Neuronal stem cell (in vitro differentiated cells): ENCODE measurements around the gene ANKFY1.

Experiments
- DNase-seq: peaks from one replicate; pipeline ENCODE4 v3.0.0-alpha.2; 2013; ENCODE audit warnings: low spot score
- H2AFZ ChIP-seq: one replicate; pipeline ENCODE4 v1.6.1; 2013; ENCODE audit warnings: mild to moderate bottlenecking, low read length, inconsistent platforms
- H2AK5ac ChIP-seq: 2 replicates; pipeline ENCODE4 v1.6.1; 2013; ENCODE audit warnings: low read depth, mild to moderate bottlenecking, inconsistent platforms, low read length, moderate library complexity, mixed read lengths
- H2BK120ac ChIP-seq: 2 replicates; pipeline ENCODE4 v1.6.1; 2013; ENCODE audit warnings: low read depth, mild to moderate bottlenecking, inconsistent platforms, low read length, moderate library complexity, mixed read lengths
- H2BK12ac ChIP-seq: one replicate; pipeline ENCODE4 v1.6.1; 2013; ENCODE audit warnings: low read length, inconsistent platforms
- H2BK15ac ChIP-seq: 2 replicates; pipeline ENCODE4 v1.6.1; 2013; ENCODE audit warnings: mild to moderate bottlenecking, low read length, inconsistent platforms, mixed read lengths
- H2BK5ac ChIP-seq: one replicate; pipeline ENCODE4 v1.6.1; 2013; ENCODE audit warnings: inconsistent platforms, mild to moderate bottlenecking, low read length, moderate library complexity
- H3K14ac ChIP-seq: one replicate; pipeline ENCODE4 v1.6.1; 2013; ENCODE audit warnings: low read length, inconsistent platforms
- H3K18ac ChIP-seq: 2 replicates; pipeline ENCODE4 v1.6.1; 2013; ENCODE audit warnings: low read length, inconsistent platforms
- H3K23ac ChIP-seq: 2 replicates; pipeline ENCODE4 v1.6.1; 2013; ENCODE audit warnings: low read depth, mild to moderate bottlenecking, mixed read lengths, low read length, inconsistent platforms; ENCODE audit not compliant: poor library complexity
- H3K27ac ChIP-seq: replicated peaks from 3 replicates; pipeline ENCODE4 v1.5.1; 2013; ENCODE audit warnings: low read length, inconsistent platforms
- H3K27me3 ChIP-seq, 3 experiments: 2 replicates each; pipeline ENCODE4 v1.6.1; 2013; ENCODE audit warnings: low read length in 3 of 3, mild to moderate bottlenecking in 2 of 3, inconsistent platforms in 1 of 3, low read depth in 1 of 3, mixed read lengths in 1 of 3, moderate library complexity in 1 of 3; ENCODE audit not compliant: control insufficient read depth in 3 of 3, insufficient read depth in 3 of 3
- H3K36me3 ChIP-seq, 2 donors: replicated peaks in 1 of 2; 2 replicates each; pipeline ENCODE4 v1.6.1; 2013; ENCODE audit warnings: low read length in 2 of 2; ENCODE audit not compliant: control insufficient read depth in 2 of 2, insufficient read depth in 2 of 2
- H3K4ac ChIP-seq: 2 replicates; pipeline ENCODE4 v1.6.1; 2013; ENCODE audit warnings: inconsistent platforms, mild to moderate bottlenecking, low read length, moderate library complexity
- H3K4me1 ChIP-seq, 2 donors: 1 replicate in 1 of 2; 2 replicates in 1 of 2; pipeline ENCODE4 v1.6.1; 2013; ENCODE audit warnings: low read length in 2 of 2, low read depth in 1 of 2; ENCODE audit not compliant: control insufficient read depth in 2 of 2, insufficient read depth in 1 of 2
- H3K4me2 ChIP-seq: one replicate; pipeline ENCODE4 v1.6.1; 2013; ENCODE audit warnings: mild to moderate bottlenecking, low read length, inconsistent platforms; ENCODE audit not compliant: insufficient read depth, poor library complexity, severe bottlenecking
- H3K4me3 ChIP-seq, 2 donors: 2 replicates each; pipeline ENCODE4 v1.5.1; 2013; ENCODE audit warnings: low read length in 2 of 2, mild to moderate bottlenecking in 2 of 2, inconsistent platforms in 1 of 2, moderate library complexity in 1 of 2
- H3K79me1 ChIP-seq: one replicate; pipeline ENCODE4 v1.6.1; 2013; ENCODE audit warnings: low read depth, mild to moderate bottlenecking, inconsistent platforms, low read length, moderate library complexity
- H3K9ac ChIP-seq: one replicate; pipeline ENCODE4 v1.6.1; 2013; ENCODE audit warnings: mild to moderate bottlenecking, low read depth, low read length, inconsistent platforms; ENCODE audit not compliant: poor library complexity
- H3K9me3 ChIP-seq, 2 donors: replicated peaks in 1 of 2; 2 replicates each; pipeline versions ENCODE3 to v1.6.1; 2013; ENCODE audit warnings: low read length in 2 of 2, mild to moderate bottlenecking in 2 of 2, inconsistent platforms in 1 of 2, low read depth in 1 of 2, mixed read lengths in 1 of 2, moderate library complexity in 1 of 2; ENCODE audit not compliant: control insufficient read depth in 2 of 2, insufficient read depth in 1 of 2
- H4K8ac ChIP-seq: one replicate; pipeline ENCODE4 v1.6.1; 2013; ENCODE audit warnings: low read depth, mild to moderate bottlenecking, inconsistent platforms, low read length, moderate library complexity
- H4K91ac ChIP-seq: one replicate; pipeline ENCODE4 v1.6.1; 2013; ENCODE audit warnings: low read length, low read depth, mild to moderate bottlenecking, inconsistent platforms; ENCODE audit not compliant: poor library complexity
- WGBS, 2 donors: extraction: QIAGEN DNeasy Blood & Tissue Kit; methylation state at CpG; one replicate each; pipeline ENCODE4 v1.1.7; 2013; ENCODE audit warnings: missing lambda C conversion rate in 2 of 2, mixed read lengths in 1 of 2; ENCODE audit not compliant: insufficient read length in 2 of 2, insufficient replicate concordance in 1 of 2; ENCODE audit errors: extremely low coverage in 2 of 2; 5-methylcytosine and 5-hydroxymethylcytosine counted together

Gene ANKFY1

DNA sequence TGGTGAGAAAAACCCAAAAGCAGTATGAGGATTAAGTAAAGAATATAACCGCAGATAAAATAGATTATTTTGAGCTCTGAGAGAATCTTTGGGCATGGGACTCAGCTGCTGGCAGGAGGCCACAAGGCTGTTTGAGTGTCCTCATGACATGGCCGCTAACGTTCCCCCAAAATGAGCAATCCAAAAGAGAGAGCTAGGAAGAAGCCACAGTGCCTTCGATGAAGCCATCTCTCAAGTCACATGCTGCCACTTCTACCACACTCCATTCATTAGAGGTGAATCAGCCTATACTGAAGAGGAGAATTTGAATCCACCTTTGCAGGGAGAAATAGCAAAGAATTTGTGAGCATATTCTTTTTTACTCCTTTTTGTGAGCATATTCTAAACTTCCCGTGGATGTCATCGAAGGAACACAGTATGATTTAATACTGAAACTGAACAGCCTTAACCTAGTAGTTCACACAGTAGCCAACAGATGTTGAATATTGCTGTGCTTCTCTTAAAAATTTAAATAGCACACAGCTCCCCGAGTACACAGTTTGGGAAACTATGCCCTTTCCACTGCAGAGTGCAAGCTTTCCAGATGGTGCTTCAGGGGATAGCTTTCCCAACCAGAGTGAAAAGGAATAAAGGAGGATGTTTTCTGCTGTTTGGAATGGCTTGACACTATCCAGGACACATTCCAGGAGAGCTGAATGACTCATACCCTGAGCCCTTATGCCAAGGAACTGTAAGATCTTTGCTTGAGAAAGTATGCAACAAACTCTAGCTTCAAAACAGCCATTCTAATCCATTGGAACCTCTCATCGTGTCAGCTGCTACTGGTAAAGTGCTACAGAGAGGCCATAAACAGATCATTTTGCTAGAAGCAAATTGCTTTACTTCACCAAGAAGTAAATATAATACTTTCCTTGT is 33.9 kb downstream of the ANKFY1 start:
- H3K27ac ChIP-seq, result peak overlapping the region; percentile 2
- H2BK5ac ChIP-seq, result no peak overlapping the region
- H3K79me1 ChIP-seq, result no peaks in the 10 kb centered on the region
- no peaks in the 10 kb centered on the region for H3K9me3 ChIP-seq
- no peak overlapping the region for H3K4ac ChIP-seq
- no peak overlapping the region for H3K18ac ChIP-seq
- no peak overlapping the region for H2BK15ac ChIP-seq
- no peak overlapping the region for H3K9ac ChIP-seq
- H4K91ac ChIP-seq, result no peak overlapping the region
- no peaks in the 10 kb centered on the region for H3K4me1 ChIP-seq
- H3K23ac ChIP-seq, result no peak overlapping the region
- H2BK12ac ChIP-seq, result no peak overlapping the region
- peaks cover 2 to 82% of the 10 kb centered on the region in 2 donors for H3K36me3 ChIP-seq
- DNase-seq, result no peak
- H3K27me3 ChIP-seq, result no peaks in the 10 kb centered on the region
- H3K4me3 ChIP-seq, result no peak overlapping the region
- no peak overlapping the region for H2BK120ac ChIP-seq
- no peak overlapping the region for H2AK5ac ChIP-seq
- H3K14ac ChIP-seq, result no peak overlapping the region
- WGBS, 2 donors, result no CpG with 5 or more reads among the region's 8 CpGs
- no peak overlapping the region for H4K8ac ChIP-seq
- H2AFZ ChIP-seq, result no peak overlapping the region
- H3K4me2 ChIP-seq, result no peak overlapping the region

- no peak overlapping the region for H4K8ac ChIP-seq
Observed at GRCh38 chr17:4221899-4222659, 41.7 kb downstream of the ANKFY1 start.

GRCh38 chr17:4221163-4221562 is 42.6 kb downstream of the ANKFY1 start:
- H4K91ac ChIP-seq, result no peak overlapping the region
- no CpG with 5 or more reads among the region's 4 CpGs for whole genome bisulfite sequencing, 2 donors
- no peak for DNase-seq
- no peak overlapping the region for H2BK15ac ChIP-seq
- H3K23ac ChIP-seq, result no peak overlapping the region
- H2BK120ac ChIP-seq, result no peak overlapping the region
- no peak overlapping the region for H3K4me2 ChIP-seq
- no peak overlapping the region for H2AFZ ChIP-seq
- no peak overlapping the region for H4K8ac ChIP-seq
- no peak overlapping the region for H2BK12ac ChIP-seq
- no peak overlapping the region for H3K18ac ChIP-seq
- no peaks in the 10 kb centered on the region for H3K4me1 ChIP-seq
- H3K79me1 ChIP-seq, result peaks cover 3% of the 10 kb centered on the region
- H3K27ac ChIP-seq, result no peak overlapping the region
- no peak overlapping the region for H2BK5ac ChIP-seq
- H3K14ac ChIP-seq, result no peak overlapping the region
- H3K9ac ChIP-seq, result no peak overlapping the region
- peak overlapping the region in 1 of 2 donors; percentile 50 for H3K4me3 ChIP-seq
- H3K4ac ChIP-seq, result no peak overlapping the region
- H3K27me3 ChIP-seq, result no peaks in the 10 kb centered on the region
- H3K9me3 ChIP-seq, result no peaks in the 10 kb centered on the region
- H3K36me3 ChIP-seq, result peaks cover 9 to 61% of the 10 kb centered on the region in 2 donors
- H2AK5ac ChIP-seq, result no peak overlapping the region

More at GRCh38 chr17:4221899-4222659, 41.7 kb downstream of the ANKFY1 start:
- H3K4ac ChIP-seq, result no peak overlapping the region
- no peak overlapping the region for H2AFZ ChIP-seq
- H3K4me1 ChIP-seq, result no peaks in the 10 kb centered on the region
- no peak overlapping the region for H3K27ac ChIP-seq
- no peak overlapping the region for H2BK120ac ChIP-seq
- peaks cover 3% of the 10 kb centered on the region for H3K79me1 ChIP-seq
- H3K4me3 ChIP-seq, result no peak overlapping the region
- no peak overlapping the region for H3K4me2 ChIP-seq
- no peak overlapping the region for H2BK5ac ChIP-seq
- H2BK12ac ChIP-seq, result no peak overlapping the region
- H2BK15ac ChIP-seq, result no peak overlapping the region
- DNase-seq, result no peak
- no peak overlapping the region for H3K14ac ChIP-seq
- H3K9me3 ChIP-seq, result no peaks in the 10 kb centered on the region
- peaks cover 9 to 53% of the 10 kb centered on the region in 2 donors for H3K36me3 ChIP-seq
- no peak overlapping the region for H2AK5ac ChIP-seq
- no peak overlapping the region for H3K23ac ChIP-seq
- H4K91ac ChIP-seq, result no peak overlapping the region
- no peaks in the 10 kb centered on the region for H3K27me3 ChIP-seq
- WGBS, 2 donors, result no CpG with 5 or more reads among the region's 47 CpGs
- H3K9ac ChIP-seq, result no peak overlapping the region
- H3K18ac ChIP-seq, result no peak overlapping the region

DNA sequence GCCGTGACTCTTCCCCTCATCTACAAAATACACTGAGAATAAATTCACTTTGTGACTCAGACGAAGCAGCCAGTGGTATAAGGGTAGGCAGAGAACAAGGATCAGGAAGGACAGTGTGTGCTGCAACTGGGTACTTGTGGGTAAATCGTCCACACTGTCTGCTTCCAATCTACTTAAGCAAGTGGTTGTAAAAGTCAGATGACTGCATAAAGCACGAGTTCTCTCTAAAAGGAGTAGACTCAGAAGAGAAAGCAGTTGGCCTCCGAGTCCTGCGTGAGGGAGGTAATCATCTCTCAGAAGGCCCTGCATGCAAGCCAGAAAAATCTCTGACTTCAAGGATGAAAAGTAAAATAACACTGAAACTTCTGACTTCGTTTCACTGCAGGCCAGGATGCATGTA is 43.1 kb downstream of the ANKFY1 start:
- Histone ChIP-seq H3K36me3 (peaks cover 9 to 61% of the 10 kb centered on the region in 2 donors), H4K8ac (no peak overlapping the region), H3K9ac (no peak overlapping the region), H3K23ac (no peak overlapping the region), H2BK120ac (no peak overlapping the region), H3K4ac (no peak overlapping the region), H3K18ac (no peak overlapping the region), H2BK5ac (no peak overlapping the region), H3K27ac (no peak overlapping the region), H3K14ac (no peak overlapping the region), H3K9me3 (no peaks in the 10 kb centered on the region), H3K4me2 (no peak overlapping the region), H2BK15ac (no peak overlapping the region), H3K4me3 (no peak overlapping the region), H2BK12ac (no peak overlapping the region), H2AFZ (no peak overlapping the region), H3K27me3 (no peaks in the 10 kb centered on the region), H4K91ac (no peak overlapping the region), H2AK5ac (no peak overlapping the region), H3K4me1 (no peaks in the 10 kb centered on the region), H3K79me1 (peaks cover 3% of the 10 kb centered on the region)
- no CpG with 5 or more reads among the region's 7 CpGs for WGBS, 2 donors
- no peak for DNase-seq
